Central memory CD8-positive, alpha-beta T cell (primary cell): ENCODE data around the gene NOC3L.

Experiments used
- ATAC-seq: fragments of 150-1000 bp; cut with Tn5 transposase; replicated peaks from 2 replicates; pipeline ENCODE4 v1.10.0; 2022; ENCODE audit warnings: mild to moderate bottlenecking, moderate FRiP score, moderate number of reproducible peaks; ENCODE audit not compliant: poor library complexity, severe bottlenecking; ENCODE audit errors: extremely low read depth
- DNase-seq, 2 donors: peaks; one replicate each; pipeline ENCODE4 v3.0.0; 2021; ENCODE audit warnings: low spot score in 2 of 2
- H3K27ac Mint-ChIP-seq: one replicate; pipeline ENCODE4 v1.8.0; 2022; ENCODE audit warnings: low read depth, mild to moderate bottlenecking, moderate library complexity, mixed read lengths
- H3K27me3 Mint-ChIP-seq: one replicate; pipeline ENCODE4 v1.8.0; 2022; ENCODE audit warnings: mixed read lengths
- H3K36me3 Mint-ChIP-seq: one replicate; pipeline ENCODE4 v1.8.0; 2022; ENCODE audit warnings: mild to moderate bottlenecking, moderate library complexity, mixed read lengths; ENCODE audit not compliant: insufficient read depth
- H3K4me1 Mint-ChIP-seq: one replicate; pipeline ENCODE4 v1.8.0; 2022; ENCODE audit warnings: mixed read lengths
- H3K4me3 Mint-ChIP-seq: one replicate; pipeline ENCODE4 v1.8.0; 2022; ENCODE audit warnings: mild to moderate bottlenecking, moderate library complexity, mixed read lengths
- H3K9me3 Mint-ChIP-seq: one replicate; pipeline ENCODE4 v1.8.0; 2022; ENCODE audit warnings: mixed read lengths

The NOC3L gene

DNA sequence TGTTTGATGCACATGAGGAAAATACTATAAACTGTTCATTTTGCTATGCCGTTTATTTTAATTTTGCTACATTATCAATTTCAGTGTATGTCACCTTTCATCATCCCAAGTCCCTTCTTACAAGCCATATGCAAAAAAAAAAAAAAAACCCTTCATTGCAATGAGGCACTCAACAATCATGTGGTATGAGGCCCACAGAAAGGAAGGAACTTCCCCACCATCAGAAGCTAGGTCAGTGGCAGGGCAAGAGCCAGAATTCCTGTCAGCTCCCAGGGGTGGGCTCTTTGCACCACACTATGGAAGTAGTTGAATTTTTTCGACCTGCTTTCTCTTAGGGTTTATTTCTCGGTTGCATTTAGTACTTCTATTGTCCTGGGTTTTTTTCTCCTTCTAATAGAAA lies 75.4 kb downstream of the NOC3L start:
- no peaks in the 10 kb centered on the region for H3K4me1 Mint-ChIP-seq
- no peak for DNase-seq
- H3K27me3 Mint-ChIP-seq = peaks cover 43% of the 10 kb centered on the region
- no peak overlapping the region for H3K27ac Mint-ChIP-seq
- no peaks in the 10 kb centered on the region for H3K36me3 Mint-ChIP-seq
- ATAC-seq = no peak
- no peak overlapping the region for H3K4me3 Mint-ChIP-seq
- H3K9me3 Mint-ChIP-seq = no peaks in the 10 kb centered on the region

DNA sequence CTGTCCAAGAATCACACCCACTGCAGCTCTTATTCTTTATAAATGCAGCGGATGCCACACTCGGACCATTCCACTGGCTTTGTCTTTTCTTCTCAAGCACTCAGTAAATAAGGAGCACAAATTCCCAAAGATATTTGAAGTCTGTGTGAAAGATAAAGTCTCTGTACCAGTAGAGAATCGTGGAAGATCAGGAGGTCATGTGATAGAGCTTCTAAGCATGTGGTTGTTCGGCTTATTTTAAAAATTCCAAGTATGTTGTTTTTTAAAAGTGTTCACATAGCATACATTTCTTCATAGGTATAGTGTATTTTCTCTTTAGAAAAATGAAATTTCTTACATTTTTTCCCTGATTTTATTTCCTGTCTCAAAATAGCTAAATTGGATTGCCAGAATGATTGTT lies 75.8 kb downstream of the NOC3L start:
- H3K4me3 Mint-ChIP-seq = no peak overlapping the region
- no peak for DNase-seq
- no peak for ATAC-seq
- H3K27ac Mint-ChIP-seq = no peak overlapping the region
- peaks cover 38% of the 10 kb centered on the region for H3K27me3 Mint-ChIP-seq
- H3K36me3 Mint-ChIP-seq = no peaks in the 10 kb centered on the region
- H3K4me1 Mint-ChIP-seq = no peaks in the 10 kb centered on the region
- no peaks in the 10 kb centered on the region for H3K9me3 Mint-ChIP-seq

DNA sequence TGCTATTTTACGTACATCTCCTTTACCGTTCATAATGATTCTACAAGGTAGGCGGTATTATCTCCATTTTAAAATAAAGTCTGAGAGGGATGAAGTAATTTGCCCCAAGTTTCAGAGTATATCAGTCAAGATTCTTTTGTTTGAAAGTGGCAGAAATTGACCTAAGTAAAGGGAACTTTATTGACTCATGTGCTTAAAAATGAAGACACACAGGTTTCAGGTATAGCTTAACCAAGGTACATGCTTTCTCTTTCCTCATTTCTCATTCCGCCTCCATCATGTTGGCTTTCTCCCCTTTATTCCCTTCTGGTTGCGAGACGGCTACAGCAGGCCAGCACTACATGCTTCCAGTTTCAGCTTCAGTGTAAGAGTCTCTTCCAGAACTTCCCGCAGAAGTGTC lies 77.5 kb downstream of the NOC3L start:
- no peaks in the 10 kb centered on the region for H3K9me3 Mint-ChIP-seq
- no peak for ATAC-seq
- H3K4me3 Mint-ChIP-seq = no peak overlapping the region
- H3K4me1 Mint-ChIP-seq = peaks cover 2% of the 10 kb centered on the region
- no peak overlapping the region for H3K27ac Mint-ChIP-seq
- DNase-seq = no peak
- peaks cover 34% of the 10 kb centered on the region for H3K27me3 Mint-ChIP-seq
- H3K36me3 Mint-ChIP-seq = no peaks in the 10 kb centered on the region
